Gastrocnemius medialis (tissue), 4 donors: Measurements from ENCODE around the gene SYNPR. TPM values are rescaled to one million over a fixed set of nuclear protein-coding genes. Genes with fewer than 3 reads are reported as not detected.

Experiments
- ATAC-seq, 2 donors: fragments of 150-250 bp; one replicate each; pipeline ENCODE4 v1.9.1; 2016
- DNase-seq, 2 donors: peaks; one replicate each; pipeline ENCODE4 v3.0.0-alpha.2; 2019
- H3K27ac ChIP-seq, 4 donors: fragments of 200-600 bp; sonication (generic); 1 replicate in 1 of 4; 2 replicates in 3 of 4; pipeline ENCODE4 v1.5.1; 2016 to 2018; ENCODE audit warnings: mild to moderate bottlenecking in 2 of 4, moderate library complexity in 1 of 4
- H3K27me3 ChIP-seq, 3 donors: fragments of 200-600 bp; sonication (generic) in 2 of 3; 1 replicate in 1 of 3; 2 replicates in 2 of 3; pipeline versions ENCODE4 v1.5.1 to v1.6.0; 2016 to 2019; ENCODE audit warnings: mild to moderate bottlenecking in 1 of 3, moderate library complexity in 1 of 3
- H3K36me3 ChIP-seq, 2 donors: fragments of 200-600 bp; sonication (generic) in 1 of 2; one replicate each; pipeline ENCODE4 v1.5.1; 2017 to 2018
- H3K4me1 ChIP-seq, 2 donors: fragments of 200-600 bp; sonication (generic) in 1 of 2; one replicate each; pipeline ENCODE4 v1.5.1; 2016 to 2017; ENCODE audit warnings: mild to moderate bottlenecking in 2 of 2
- H3K4me3 ChIP-seq, 4 donors: fragments of 200-600 bp; sonication (generic) in 3 of 4; 1 replicate in 1 of 4; 2 replicates in 3 of 4; pipeline ENCODE4 v1.5.1; 2016 to 2019; ENCODE audit warnings: mild to moderate bottlenecking in 2 of 4
- H3K9me3 ChIP-seq, 3 donors: fragments of 200-600 bp; sonication (generic) in 2 of 3; 1 replicate in 1 of 3; 2 replicates in 2 of 3; pipeline ENCODE4 v1.5.1; 2016 to 2019
- CTCF ChIP-seq, 5 experiments: fragments of 450-650 bp in 3 of 5; fragments of 200-600 bp in 2 of 5; sonication (generic) in 2 of 5; IDR thresholded peaks in 4 of 5; conservative IDR thresholded peaks in 1 of 5; 1 replicate in 4 of 5; 2 replicates in 1 of 5; pipeline ENCODE4 v1.5.1; 2016 to 2019; ENCODE audit warnings: antibody characterized with exemption in 5 of 5, mild to moderate bottlenecking in 3 of 5, moderate library complexity in 3 of 5
- POLR2A ChIP-seq, 2 donors: fragments of 450-650 bp; IDR thresholded peaks; one replicate each; pipeline ENCODE4 v1.6.1; 2017; ENCODE audit warnings: antibody characterized with exemption in 2 of 2, mild to moderate bottlenecking in 2 of 2, moderate library complexity in 2 of 2
- in situ Hi-C, 4 donors: fragments of 200-750 bp; cut with MboI; loops; one replicate each; pipeline versions ENCODE4 v1.15.0 to v1.8.0; 2017; ENCODE audit warnings: low sequenced_read_pairs in 4 of 4
- intact Hi-C: fragments of 100-400 bp; cut with DNase I; formaldehyde crosslinking; loops from one replicate; pipeline ENCODE4 v1.15.1; 2023; ENCODE audit warnings: low total_unique reads
- total RNA-seq, 4 donors: library from RNA; depleted of rRNA; stranded (reverse); fragments of >200 nt; gene quantifications; one replicate each; pipeline versions ENCODE4 v1.1.0 to v1.2.3, GENCODE V29; 2016

Gene SYNPR
- total RNA-seq, 4 donors from 2014 or later = not detected

GRCh38 chr3:63513791-63514190, 235.7 kb downstream of the SYNPR start:
- H3K4me3 ChIP-seq = no peak overlapping the region
- intact Hi-C loops (no loop called here), in situ Hi-C loops (no loop called here)
- TF ChIP-seq POLR2A (IDR thresholded peaks at IDR 0.05) (no peak), CTCF (IDR thresholded peaks at IDR 0.05 in 4 of 5, conservative IDR thresholded peaks at IDR 0.05 in 1 of 5) (no peak)
- no peak for DNase-seq
- H3K27me3 ChIP-seq = no peaks in the 10 kb centered on the region
- H3K4me1 ChIP-seq = no peaks in the 10 kb centered on the region
- no peak for ATAC-seq
- no peaks in the 10 kb centered on the region for H3K9me3 ChIP-seq
- no peak overlapping the region for H3K27ac ChIP-seq
- H3K36me3 ChIP-seq = no peaks in the 10 kb centered on the region

GRCh38 chr3:63514678-63515077, 236.6 kb downstream of the SYNPR start:
- Histone ChIP-seq H3K36me3 (no peaks in the 10 kb centered on the region), H3K27ac (no peak overlapping the region), H3K4me1 (no peaks in the 10 kb centered on the region), H3K4me3 (no peak overlapping the region), H3K9me3 (no peaks in the 10 kb centered on the region), H3K27me3 (no peaks in the 10 kb centered on the region)
- intact Hi-C loops (no loop called here), in situ Hi-C loops (no loop called here)
- DNase-seq (no peak), ATAC-seq (no peak)
- TF ChIP-seq CTCF (IDR thresholded peaks at IDR 0.05 in 4 of 5, conservative IDR thresholded peaks at IDR 0.05 in 1 of 5) (no peak), POLR2A (IDR thresholded peaks at IDR 0.05) (no peak)

GRCh38 chr3:63519426-63519825, 241.3 kb downstream of the SYNPR start:
- no peaks in the 10 kb centered on the region for H3K27me3 ChIP-seq
- TF ChIP-seq POLR2A (IDR thresholded peaks at IDR 0.05) (no peak), CTCF (IDR thresholded peaks at IDR 0.05 in 4 of 5, conservative IDR thresholded peaks at IDR 0.05 in 1 of 5) (no peak)

GRCh38 chr3:63521657-63522056, 243.5 kb downstream of the SYNPR start:
- Histone ChIP-seq H3K4me1 (no peaks in the 10 kb centered on the region), H3K36me3 (no peaks in the 10 kb centered on the region), H3K4me3 (no peak overlapping the region), H3K27me3 (no peaks in the 10 kb centered on the region), H3K9me3 (no peaks in the 10 kb centered on the region), H3K27ac (no peak overlapping the region)
- no peak for ATAC-seq
- in situ Hi-C loops = no loop called here
- intact Hi-C loops = no loop called here
- DNase-seq = no peak
- TF ChIP-seq POLR2A (IDR thresholded peaks at IDR 0.05) = no peak
- TF ChIP-seq CTCF (IDR thresholded peaks at IDR 0.05 in 4 of 5, conservative IDR thresholded peaks at IDR 0.05 in 1 of 5) = no peak

More at GRCh38 chr3:63519426-63519825, 241.3 kb downstream of the SYNPR start:
- intact Hi-C loops (no loop called here), in situ Hi-C loops (no loop called here)
- ATAC-seq = no peak
- Histone ChIP-seq H3K4me1 (no peaks in the 10 kb centered on the region), H3K4me3 (no peak overlapping the region), H3K27ac (no peak overlapping the region), H3K9me3 (no peaks in the 10 kb centered on the region), H3K36me3 (no peaks in the 10 kb centered on the region)
- no peak for DNase-seq

- H3K4me3 ChIP-seq = no peak overlapping the region
- H3K27ac ChIP-seq = no peak overlapping the region
- no peak for TF ChIP-seq CTCF (IDR thresholded peaks at IDR 0.05 in 4 of 5, conservative IDR thresholded peaks at IDR 0.05 in 1 of 5)
- no peak for TF ChIP-seq POLR2A (IDR thresholded peaks at IDR 0.05)
- no peaks in the 10 kb centered on the region for H3K27me3 ChIP-seq
- no peaks in the 10 kb centered on the region for H3K4me1 ChIP-seq
- no peaks in the 10 kb centered on the region for H3K36me3 ChIP-seq
- no peak for ATAC-seq
- in situ Hi-C loops = no loop called here
- intact Hi-C loops = no loop called here
- DNase-seq = no peak
- no peaks in the 10 kb centered on the region for H3K9me3 ChIP-seq
These were observed 245.0 kb downstream of the SYNPR start for GRCh38 chr3:63523100-63523499.
